ENCODE measurements around the gene LMX1B.
"Not testable (repeated sequence)": the region's sequence is repeated elsewhere in the genome, so short reads cannot be mapped to it uniquely, and the experiment has no call there.

The LMX1B gene

DNA sequence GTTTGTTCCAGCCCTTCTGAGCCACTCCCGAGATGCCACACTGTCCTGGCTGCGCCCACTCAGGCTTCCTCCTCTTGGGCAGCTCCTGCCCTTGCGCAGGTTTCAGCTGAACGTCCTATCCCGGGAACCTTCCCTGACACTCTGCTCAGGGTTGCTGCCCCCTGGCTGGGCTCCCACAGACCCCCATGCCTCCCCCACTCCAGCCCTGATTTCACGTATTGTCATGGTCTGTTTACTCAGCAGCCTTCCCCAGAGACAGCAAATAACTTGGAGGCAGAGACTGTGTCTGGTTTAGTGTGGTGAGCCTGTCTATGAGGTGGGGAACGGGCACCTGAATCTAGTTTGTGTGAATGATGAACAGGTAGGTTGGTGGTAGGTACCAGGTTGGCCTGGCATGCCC, 40.4 kb downstream of the LMX1B start:
- H2AFZ ChIP-seq (ENCODE audit: low read depth, low read length, severe bottlenecking) = no peak overlapping the region
- H3K4me2 ChIP-seq (ENCODE audit: low read depth, low read length, poor library complexity, severe bottlenecking) = no peak overlapping the region
- no peaks in the 10 kb centered on the region for H3K79me2 ChIP-seq (ENCODE audit: insufficient read depth, low read length)
- H3K36me3 ChIP-seq (ENCODE audit: low read length) = no peaks in the 10 kb centered on the region
- no peak for TF ChIP-seq EZH2phosphoT487 (conservative IDR thresholded peaks at IDR 0.05; ENCODE audit: low read length)
- TF ChIP-seq, protein P1, sequence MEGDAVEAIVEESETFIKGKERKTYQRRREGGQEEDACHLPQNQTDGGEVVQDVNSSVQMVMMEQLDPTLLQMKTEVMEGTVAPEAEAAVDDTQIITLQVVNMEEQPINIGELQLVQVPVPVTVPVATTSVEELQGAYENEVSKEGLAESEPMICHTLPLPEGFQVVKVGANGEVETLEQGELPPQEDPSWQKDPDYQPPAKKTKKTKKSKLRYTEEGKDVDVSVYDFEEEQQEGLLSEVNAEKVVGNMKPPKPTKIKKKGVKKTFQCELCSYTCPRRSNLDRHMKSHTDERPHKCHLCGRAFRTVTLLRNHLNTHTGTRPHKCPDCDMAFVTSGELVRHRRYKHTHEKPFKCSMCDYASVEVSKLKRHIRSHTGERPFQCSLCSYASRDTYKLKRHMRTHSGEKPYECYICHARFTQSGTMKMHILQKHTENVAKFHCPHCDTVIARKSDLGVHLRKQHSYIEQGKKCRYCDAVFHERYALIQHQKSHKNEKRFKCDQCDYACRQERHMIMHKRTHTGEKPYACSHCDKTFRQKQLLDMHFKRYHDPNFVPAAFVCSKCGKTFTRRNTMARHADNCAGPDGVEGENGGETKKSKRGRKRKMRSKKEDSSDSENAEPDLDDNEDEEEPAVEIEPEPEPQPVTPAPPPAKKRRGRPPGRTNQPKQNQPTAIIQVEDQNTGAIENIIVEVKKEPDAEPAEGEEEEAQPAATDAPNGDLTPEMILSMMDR (IDR thresholded peaks at IDR 0.05; ENCODE audit: insufficient read depth, low read length, poor library complexity, severe bottlenecking) = no peak
- H4K20me1 ChIP-seq (ENCODE audit: low read depth, low read length) = no peaks in the 10 kb centered on the region
- H3K4me3 ChIP-seq (ENCODE audit: insufficient read depth, low read length, poor library complexity, severe bottlenecking) = no peak overlapping the region
- H3K9me3 ChIP-seq (ENCODE audit: insufficient read depth, low read length) = no peaks in the 10 kb centered on the region
- H3K27ac ChIP-seq (ENCODE audit: low read depth, low read length) = no peak overlapping the region
- no peaks in the 10 kb centered on the region for H3K9me2 ChIP-seq (replicated peaks; ENCODE audit: insufficient read depth, low read length)
- H3F3A ChIP-seq (ENCODE audit: insufficient read depth) = no peaks in the 10 kb centered on the region
- no peak overlapping the region for H3K9ac ChIP-seq (ENCODE audit: low read length)
- no peaks in the 10 kb centered on the region for H3K27me3 ChIP-seq (ENCODE audit: low read length)

DNA sequence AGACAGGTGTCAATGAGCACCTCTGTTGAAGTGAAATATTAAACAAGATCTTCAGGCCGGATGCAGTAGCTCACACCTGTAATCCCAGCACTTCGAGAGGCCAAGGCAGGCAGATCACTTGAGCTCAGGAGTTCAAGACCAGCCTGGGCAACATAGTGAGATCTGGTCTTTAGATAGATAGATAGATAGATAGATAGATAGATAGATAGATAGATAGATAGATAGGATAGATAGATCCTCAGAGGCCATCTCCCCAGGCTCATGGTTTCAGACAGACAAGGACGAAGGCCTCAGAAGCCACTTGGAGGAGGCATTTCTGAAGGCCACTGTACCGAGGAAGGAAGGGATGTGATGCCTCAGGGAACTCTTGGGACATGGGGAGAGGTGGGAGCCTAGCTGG, 42.5 kb downstream of the LMX1B start:
- H3K4me3 ChIP-seq (ENCODE audit: insufficient read depth, low read length, poor library complexity, severe bottlenecking); H3K27me3 ChIP-seq (ENCODE audit: low read length); H3K27ac ChIP-seq (ENCODE audit: low read depth, low read length); H3K9ac ChIP-seq (ENCODE audit: low read length); H3K36me3 ChIP-seq (ENCODE audit: low read length); H4K20me1 ChIP-seq (ENCODE audit: low read depth, low read length); H3K79me2 ChIP-seq (ENCODE audit: insufficient read depth, low read length); H2AFZ ChIP-seq (ENCODE audit: low read depth, low read length, severe bottlenecking); H3K9me2 ChIP-seq (replicated peaks; ENCODE audit: insufficient read depth, low read length); H3K9me3 ChIP-seq (ENCODE audit: insufficient read depth, low read length); H3K4me2 ChIP-seq (ENCODE audit: low read depth, low read length, poor library complexity, severe bottlenecking); H3F3A ChIP-seq (ENCODE audit: insufficient read depth): not testable (repeated sequence)

GRCh38 chr9:126658201-126658825, 44.6 kb downstream of the LMX1B start:
- no peak overlapping the region for H3K4me2 ChIP-seq (ENCODE audit: low read depth, low read length, poor library complexity, severe bottlenecking)
- no peaks in the 10 kb centered on the region for H3K9me3 ChIP-seq (ENCODE audit: insufficient read depth, low read length)

DNA sequence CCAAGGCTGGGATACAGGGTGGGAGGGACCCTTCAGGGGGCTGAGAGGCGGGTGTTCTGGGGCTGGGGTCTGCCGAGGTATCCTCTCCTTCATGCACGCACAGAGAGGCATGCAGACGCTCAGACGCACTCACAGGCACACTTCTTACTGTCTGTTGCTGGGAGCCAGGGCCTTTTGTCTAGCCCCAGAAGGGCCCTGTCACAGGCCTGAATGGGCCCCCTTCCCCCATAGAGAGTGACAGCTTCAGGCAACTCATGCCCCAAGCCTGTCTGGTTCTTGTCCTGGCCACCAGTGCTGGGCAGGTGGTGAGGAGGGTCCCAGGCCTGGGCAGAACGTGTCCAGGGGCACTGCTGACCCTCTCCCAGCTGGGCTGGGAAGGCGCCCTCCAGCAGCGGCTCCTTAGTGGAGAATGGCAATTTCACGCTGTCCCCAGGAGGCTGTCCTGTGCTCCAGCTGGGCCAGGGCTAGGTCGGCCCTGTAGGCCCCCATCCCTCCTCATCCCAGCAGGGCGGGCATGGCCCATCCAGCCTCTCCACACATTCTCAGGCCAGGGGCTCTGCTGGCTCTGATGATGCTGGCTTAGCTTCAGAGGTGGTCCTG, 45.3 kb downstream of the LMX1B start:
- Histone ChIP-seq H3K36me3 (ENCODE audit: low read length) (no peaks in the 10 kb centered on the region), H3K9ac (ENCODE audit: low read length) (no peak overlapping the region), H3K4me3 (ENCODE audit: insufficient read depth, low read length, poor library complexity, severe bottlenecking) (no peak overlapping the region), H3K27me3 (ENCODE audit: low read length) (no peaks in the 10 kb centered on the region), H3K9me3 (ENCODE audit: insufficient read depth, low read length) (no peaks in the 10 kb centered on the region), H4K20me1 (ENCODE audit: low read depth, low read length) (no peaks in the 10 kb centered on the region), H3K9me2 (replicated peaks; ENCODE audit: insufficient read depth, low read length) (no peaks in the 10 kb centered on the region), H3K4me2 (ENCODE audit: low read depth, low read length, poor library complexity, severe bottlenecking) (no peak overlapping the region), H3K79me2 (ENCODE audit: insufficient read depth, low read length) (no peaks in the 10 kb centered on the region), H2AFZ (ENCODE audit: low read depth, low read length, severe bottlenecking) (no peak overlapping the region), H3F3A (ENCODE audit: insufficient read depth) (no peaks in the 10 kb centered on the region), H3K27ac (ENCODE audit: low read depth, low read length) (no peak overlapping the region)
- TF ChIP-seq EZH2phosphoT487 (conservative IDR thresholded peaks at IDR 0.05; ENCODE audit: low read length) = no peak
- TF ChIP-seq, protein P1 (IDR thresholded peaks at IDR 0.05; ENCODE audit: insufficient read depth, low read length, poor library complexity, severe bottlenecking) = no peak

More at GRCh38 chr9:126658201-126658825, 44.6 kb downstream of the LMX1B start:
- no peaks in the 10 kb centered on the region for H3F3A ChIP-seq (ENCODE audit: insufficient read depth)
- H3K27me3 ChIP-seq (ENCODE audit: low read length) = no peaks in the 10 kb centered on the region
- no peak overlapping the region for H3K9ac ChIP-seq (ENCODE audit: low read length)
- no peaks in the 10 kb centered on the region for H3K79me2 ChIP-seq (ENCODE audit: insufficient read depth, low read length)
- no peak overlapping the region for H3K4me3 ChIP-seq (ENCODE audit: insufficient read depth, low read length, poor library complexity, severe bottlenecking)
- no peak overlapping the region for H3K27ac ChIP-seq (ENCODE audit: low read depth, low read length)
- H4K20me1 ChIP-seq (ENCODE audit: low read depth, low read length) = no peaks in the 10 kb centered on the region
- TF ChIP-seq EZH2phosphoT487 (conservative IDR thresholded peaks at IDR 0.05; ENCODE audit: low read length) = no peak
- TF ChIP-seq, protein P1 (IDR thresholded peaks at IDR 0.05; ENCODE audit: insufficient read depth, low read length, poor library complexity, severe bottlenecking) = no peak
- H2AFZ ChIP-seq (ENCODE audit: low read depth, low read length, severe bottlenecking) = no peak overlapping the region
- no peaks in the 10 kb centered on the region for H3K36me3 ChIP-seq (ENCODE audit: low read length)
- no peaks in the 10 kb centered on the region for H3K9me2 ChIP-seq (replicated peaks; ENCODE audit: insufficient read depth, low read length)

Measured in SU-DHL-6 (cell line).